Left hindlimb (tissue), 1 donor: Measurements from ENCODE around the gene PLA2G5.

Experiments used
- DNase-seq: peaks from one replicate; pipeline ENCODE4 v3.0.0-alpha.2; 2018

PLA2G5 gene

GRCh38 chr1:20093303-20093702 lies 23.3 kb downstream of the PLA2G5 start:
- no peak for DNase-seq

- no peak for DNase-seq
These were observed 24.0 kb downstream of the PLA2G5 start for GRCh38 chr1:20093940-20094391.

GRCh38 chr1:20095564-20096434 lies 25.8 kb downstream of the PLA2G5 start:
- no peak for DNase-seq

GRCh38 chr1:20096840-20097447 lies 26.9 kb downstream of the PLA2G5 start:
- DNase-seq, result no peak

GRCh38 chr1:20099533-20099932 lies 29.5 kb downstream of the PLA2G5 start:
- no peak for DNase-seq

- no peak for DNase-seq
These were observed 30.8 kb downstream of the PLA2G5 start for GRCh38 chr1:20100632-20101355.

- DNase-seq, result no peak
These were observed 32.9 kb downstream of the PLA2G5 start for GRCh38 chr1:20102875-20103274.

GRCh38 chr1:20105856-20106255 lies 35.9 kb downstream of the PLA2G5 start:
- DNase-seq, result no peak

GRCh38 chr1:20107351-20107750 lies 37.4 kb downstream of the PLA2G5 start:
- DNase-seq, result no peak

- no peak for DNase-seq
These were observed 37.8 kb downstream of the PLA2G5 start for GRCh38 chr1:20107796-20108195.

- DNase-seq, result no peak
These were observed 38.6 kb downstream of the PLA2G5 start for GRCh38 chr1:20108366-20109123.

GRCh38 chr1:20109223-20109856 lies 39.3 kb downstream of the PLA2G5 start:
- DNase-seq, result no peak

GRCh38 chr1:20110679-20111078 lies 40.7 kb downstream of the PLA2G5 start:
- DNase-seq, result no peak

GRCh38 chr1:20111452-20111851 lies 41.5 kb downstream of the PLA2G5 start:
- no peak for DNase-seq

GRCh38 chr1:20112279-20113000 lies 42.4 kb downstream of the PLA2G5 start:
- DNase-seq, result no peak

GRCh38 chr1:20114021-20114648 lies 44.1 kb downstream of the PLA2G5 start:
- DNase-seq, result no peak

GRCh38 chr1:20115479-20115878 lies 45.5 kb downstream of the PLA2G5 start:
- DNase-seq, result no peak

GRCh38 chr1:20115916-20116315 lies 45.9 kb downstream of the PLA2G5 start:
- no peak for DNase-seq

- no peak for DNase-seq
These were observed 47.2 kb downstream of the PLA2G5 start for GRCh38 chr1:20117236-20117635.

- no peak for DNase-seq
These were observed 49.4 kb downstream of the PLA2G5 start, which contains the start of gene PLA2G2D for GRCh38 chr1:20119347-20119746. PLA2G2D (minus strand) TSS chr1:20119536; CDS start chr1:20119498, 38 bp downstream.

- no peak for DNase-seq
These were observed 50.8 kb downstream of the PLA2G5 start for GRCh38 chr1:20120796-20121195.
